Cortex of kidney (tissue), 1 donor: Measurements from ENCODE around the gene NFATC3.

Experiments used
- DNase-seq: peaks from one replicate; lab custom pipeline; 2025; lab: John Stamatoyannopoulos, UW

NFATC3 gene

DNA sequence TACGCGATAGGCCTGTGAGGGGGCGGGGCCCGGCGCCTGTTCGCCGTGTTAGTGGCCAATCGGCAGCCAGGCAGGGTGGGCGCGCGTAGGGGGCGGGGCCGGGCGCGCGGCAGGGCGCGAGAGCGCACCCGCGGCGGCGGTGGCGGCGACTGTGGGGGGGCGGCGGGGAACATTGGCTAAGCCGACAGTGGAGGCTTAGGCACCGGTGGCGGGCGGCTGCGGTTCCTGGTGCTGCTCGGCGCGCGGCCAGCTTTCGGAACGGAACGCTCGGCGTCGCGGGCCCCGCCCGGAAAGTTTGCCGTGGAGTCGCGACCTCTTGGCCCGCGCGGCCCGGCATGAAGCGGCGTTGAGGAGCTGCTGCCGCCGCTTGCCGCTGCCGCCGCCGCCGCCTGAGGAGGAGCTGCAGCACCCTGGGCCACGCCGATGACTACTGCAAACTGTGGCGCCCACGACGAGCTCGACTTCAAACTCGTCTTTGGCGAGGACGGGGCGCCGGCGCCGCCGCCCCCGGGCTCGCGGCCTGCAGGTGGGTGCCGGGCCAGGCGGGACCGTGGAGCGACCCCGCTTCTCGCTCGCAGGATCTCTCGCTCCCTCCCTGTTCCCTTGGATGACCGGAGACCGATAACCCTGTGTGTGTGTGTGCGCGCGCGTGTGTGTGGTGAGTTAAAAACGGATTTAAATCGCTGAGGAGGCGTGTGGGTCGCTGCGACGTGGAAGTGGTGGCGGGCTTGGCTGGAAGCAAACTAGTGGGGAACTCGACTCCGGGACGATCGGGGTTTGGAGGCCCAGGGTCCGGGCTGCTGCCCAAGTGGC, at the start of gene NFATC3:
TSS of gene NFATC3 (plus strand) at position 112 of the 813 bp plus-strand sequence. CDS start at position 424, 312 bp downstream.
- DNase-seq = peak; percentile 72

DNA sequence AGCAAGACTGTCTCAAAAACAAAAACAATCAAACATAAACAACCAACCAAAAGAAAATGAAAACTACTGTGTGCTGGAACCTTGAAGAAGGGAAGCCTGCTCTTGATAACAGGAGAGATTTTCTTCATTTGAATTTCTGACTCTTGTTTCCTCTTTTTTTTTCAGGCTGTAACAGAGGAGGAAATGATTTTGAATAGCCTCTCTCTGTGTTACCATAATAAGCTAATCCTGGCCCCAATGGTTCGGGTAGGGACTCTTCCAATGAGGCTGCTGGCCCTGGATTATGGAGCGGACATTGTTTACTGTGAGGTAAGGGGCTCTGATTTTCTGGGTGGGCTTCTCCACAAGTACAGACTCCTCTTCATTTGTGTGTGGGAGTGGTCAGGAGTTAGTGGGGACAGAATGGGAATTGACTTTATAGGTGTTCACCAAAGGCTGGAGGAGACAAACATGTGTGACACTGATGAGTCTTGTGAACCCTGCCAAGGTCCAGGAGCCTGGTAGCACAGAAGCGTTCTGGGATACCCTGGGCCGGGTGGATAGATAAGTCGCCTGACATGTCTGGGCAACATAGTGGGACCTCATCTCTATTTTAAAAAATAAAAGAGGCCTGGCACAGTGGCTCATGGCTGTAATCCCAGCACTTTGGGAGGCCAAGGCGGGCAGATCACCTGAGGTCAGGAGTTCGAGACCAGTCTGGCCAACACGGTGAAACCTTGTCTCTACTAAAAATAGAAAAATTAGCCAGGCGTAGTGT, 47.2 kb upstream of the NFATC3 start:
- no peak for DNase-seq

DNA sequence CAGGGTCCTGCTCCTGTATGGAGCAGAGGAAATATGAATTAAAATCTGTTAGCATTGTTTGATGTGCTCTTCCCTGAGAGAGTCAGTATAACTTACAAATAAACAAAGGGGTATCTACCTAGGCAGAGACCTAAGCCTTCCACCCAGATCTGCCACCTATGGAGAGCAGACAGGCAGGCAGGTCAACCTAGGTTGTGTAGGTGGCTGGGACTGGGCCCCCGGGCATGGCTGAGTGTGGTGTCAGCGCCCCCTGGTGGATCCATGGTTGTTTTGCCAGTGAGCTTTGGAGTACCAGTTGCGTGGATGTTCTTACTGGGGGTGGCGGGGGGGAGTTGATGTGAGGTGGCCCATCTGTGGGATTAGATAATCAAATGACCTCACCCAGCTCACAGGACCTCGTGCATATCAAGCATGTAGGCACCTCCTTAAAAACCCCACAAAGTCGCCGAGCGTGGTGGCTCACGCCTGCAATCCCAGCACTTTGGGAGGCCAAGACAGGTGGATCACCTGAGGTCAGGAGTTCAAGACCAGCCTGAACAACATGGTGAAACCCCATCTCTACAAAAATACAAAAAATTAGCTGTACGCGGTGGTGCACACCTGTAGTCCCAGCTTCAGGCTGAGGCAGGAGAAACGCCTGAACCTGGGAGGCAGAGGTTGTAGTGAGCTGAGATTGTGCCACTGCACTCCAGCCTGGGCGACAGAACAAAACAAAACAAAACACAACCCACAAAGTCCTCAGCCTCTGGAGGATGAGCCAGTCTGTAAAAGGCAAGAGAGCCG, 44.5 kb upstream of the NFATC3 start:
- DNase-seq = no peak

DNA sequence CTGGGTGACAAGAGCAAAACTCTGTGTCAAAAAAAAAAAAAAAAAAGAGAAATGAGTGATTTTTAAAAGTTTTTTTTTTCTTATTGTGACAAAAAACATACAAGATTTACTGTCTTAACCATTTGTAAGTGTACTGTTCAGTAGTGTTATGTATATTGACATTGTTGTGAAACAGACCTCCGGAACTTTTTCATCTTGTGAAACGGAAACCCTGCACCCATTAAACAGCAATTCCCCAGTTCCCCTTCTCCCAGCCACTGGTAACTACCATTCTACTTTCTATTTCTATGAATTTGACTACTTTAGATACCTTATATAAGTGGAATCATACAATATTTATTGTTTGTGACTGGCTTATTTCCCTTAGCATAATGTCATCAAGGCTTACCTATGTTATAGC, 43.4 kb upstream of the NFATC3 start:
- DNase-seq = no peak

DNA sequence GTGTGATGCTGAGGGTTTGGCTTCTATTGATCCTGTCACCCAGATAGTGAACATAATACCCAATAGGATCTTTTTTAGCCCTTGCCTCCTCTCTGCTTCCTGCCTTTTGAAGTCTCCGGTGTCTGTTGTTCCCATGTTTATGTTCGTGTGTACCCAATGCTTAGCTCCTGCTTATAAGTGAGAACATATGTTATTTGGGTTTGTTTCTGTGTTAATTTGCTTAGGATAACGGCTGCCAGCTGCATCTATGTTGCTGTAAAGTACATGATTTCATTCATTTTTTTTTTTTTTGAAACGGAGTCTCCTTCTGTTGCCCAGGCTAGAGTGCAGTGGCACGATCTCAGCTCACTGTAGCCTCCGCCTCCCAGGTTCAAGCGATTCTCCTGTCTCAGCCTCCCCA, 39.1 kb upstream of the NFATC3 start:
- DNase-seq = no peak

DNA sequence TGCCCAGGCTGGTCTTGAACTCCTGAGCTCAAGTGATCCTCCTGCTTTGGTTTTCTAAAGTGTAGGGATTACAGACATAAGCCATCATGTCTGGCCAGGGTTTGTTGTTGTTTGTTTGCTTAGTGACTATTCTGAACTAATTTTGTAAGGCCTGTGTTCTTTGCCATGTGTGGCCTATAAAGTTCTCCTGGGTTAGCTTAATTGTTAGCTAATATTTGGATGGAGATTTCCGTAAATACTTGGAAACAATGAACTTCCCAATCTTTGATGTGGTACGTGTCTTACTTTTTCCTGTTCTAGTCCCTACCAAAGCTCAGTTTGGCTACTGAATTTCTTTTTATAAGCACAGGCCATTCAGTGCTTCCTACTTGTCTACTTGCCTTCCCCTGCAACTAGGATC, 37.2 kb upstream of the NFATC3 start:
- no peak for DNase-seq

DNA sequence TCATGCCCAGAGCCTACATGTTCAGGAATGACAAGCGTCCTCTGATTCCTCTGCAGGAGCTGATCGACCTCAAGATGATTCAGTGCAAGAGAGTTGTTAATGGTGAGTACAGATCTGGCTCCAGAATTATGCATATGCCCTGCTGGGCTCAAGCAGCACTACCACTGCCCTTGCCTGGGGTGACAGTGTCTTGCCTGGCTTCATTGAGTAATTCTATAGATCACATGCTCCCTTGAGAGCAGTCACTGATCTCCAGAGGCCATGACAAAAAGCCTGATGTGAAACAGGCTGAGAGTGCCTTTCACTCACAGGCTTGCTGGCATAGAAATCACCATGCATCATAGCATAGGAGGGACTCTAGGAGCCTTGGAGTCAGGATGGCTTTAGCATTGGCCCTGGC, 35.7 kb upstream of the NFATC3 start:
- no peak for DNase-seq

DNA sequence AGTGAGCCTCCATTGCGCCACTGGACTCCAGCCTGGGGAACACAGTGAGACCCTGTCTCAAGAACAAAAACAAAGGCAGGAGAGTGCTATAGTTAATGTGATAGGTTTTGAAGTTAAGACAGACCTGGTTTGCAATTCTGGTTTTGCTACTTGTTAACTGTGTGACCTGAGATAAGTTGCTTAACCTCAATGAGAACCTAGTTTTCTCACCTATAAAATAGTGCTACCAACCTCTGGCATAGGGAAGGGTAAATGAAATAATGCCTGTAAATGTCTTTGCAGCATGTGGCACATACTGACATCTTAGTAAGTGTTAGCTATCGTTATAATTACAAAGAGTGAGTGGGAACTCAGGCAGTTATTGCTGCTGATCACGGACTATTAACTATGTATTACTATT, 29.8 kb upstream of the NFATC3 start:
- no peak for DNase-seq

DNA sequence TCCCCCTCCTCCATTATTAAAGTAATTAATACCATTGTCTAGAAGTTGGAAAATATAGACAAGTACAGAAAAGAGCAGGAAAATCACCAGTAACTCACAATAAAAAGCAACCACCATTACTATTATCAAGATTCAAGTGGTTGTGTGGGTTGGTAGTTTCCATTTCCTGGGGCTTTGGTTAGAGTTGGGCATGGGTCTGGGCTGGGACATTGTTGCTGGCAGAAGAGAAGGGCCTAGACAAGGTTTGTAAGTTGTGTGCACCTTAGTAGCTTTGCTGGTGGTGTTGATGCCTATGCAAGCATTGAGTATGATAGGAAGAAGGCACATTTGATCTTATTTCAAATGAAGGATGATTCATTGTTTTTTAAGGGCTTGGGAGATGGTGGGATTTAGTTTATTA, 25.4 kb upstream of the NFATC3 start:
- no peak for DNase-seq

DNA sequence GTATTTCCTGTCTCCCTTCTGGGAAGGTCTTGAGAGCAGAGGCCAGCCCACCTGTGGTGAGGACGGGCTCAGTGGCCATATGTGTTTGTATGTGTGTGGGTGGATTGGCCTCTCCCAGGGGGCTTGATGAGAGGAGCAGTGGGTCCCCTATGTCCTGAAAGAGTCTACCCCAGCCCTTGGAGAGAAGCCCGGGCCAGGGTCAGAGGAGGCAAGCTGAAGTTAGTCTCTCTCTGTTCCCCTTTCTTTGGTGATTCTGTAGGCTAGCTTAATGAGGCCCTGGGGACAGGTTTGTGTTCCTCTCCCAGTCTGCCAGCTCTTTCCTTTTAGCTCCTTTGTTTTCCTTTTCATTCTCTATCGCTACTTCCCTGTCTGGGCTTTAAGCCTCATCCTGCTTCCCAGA, 23.8 kb upstream of the NFATC3 start:
- no peak for DNase-seq

DNA sequence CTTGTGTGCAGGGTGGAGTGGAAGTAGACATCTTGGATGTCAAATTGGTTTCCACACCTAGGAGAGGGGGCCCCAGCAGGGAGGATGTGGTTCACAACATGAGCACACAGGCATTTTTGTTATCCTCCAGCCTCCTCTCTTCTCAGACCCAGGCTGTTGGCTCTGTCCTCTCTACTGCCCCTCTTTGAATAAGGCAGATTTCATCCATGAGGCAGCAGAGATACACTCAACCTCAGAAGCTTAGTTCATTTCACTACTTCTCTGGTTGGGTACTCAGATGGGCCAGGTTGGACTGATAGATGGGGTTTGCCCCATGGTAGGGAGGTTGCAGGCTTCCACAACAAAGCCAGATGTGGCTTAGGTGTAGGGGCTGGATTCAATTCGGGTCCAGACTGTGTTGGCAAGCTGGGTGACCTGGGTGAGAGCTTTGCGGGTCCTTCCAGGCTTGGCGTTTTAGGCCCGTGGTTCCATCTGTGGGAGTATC, 22.2 kb upstream of the NFATC3 start:
- DNase-seq = no peak

DNA sequence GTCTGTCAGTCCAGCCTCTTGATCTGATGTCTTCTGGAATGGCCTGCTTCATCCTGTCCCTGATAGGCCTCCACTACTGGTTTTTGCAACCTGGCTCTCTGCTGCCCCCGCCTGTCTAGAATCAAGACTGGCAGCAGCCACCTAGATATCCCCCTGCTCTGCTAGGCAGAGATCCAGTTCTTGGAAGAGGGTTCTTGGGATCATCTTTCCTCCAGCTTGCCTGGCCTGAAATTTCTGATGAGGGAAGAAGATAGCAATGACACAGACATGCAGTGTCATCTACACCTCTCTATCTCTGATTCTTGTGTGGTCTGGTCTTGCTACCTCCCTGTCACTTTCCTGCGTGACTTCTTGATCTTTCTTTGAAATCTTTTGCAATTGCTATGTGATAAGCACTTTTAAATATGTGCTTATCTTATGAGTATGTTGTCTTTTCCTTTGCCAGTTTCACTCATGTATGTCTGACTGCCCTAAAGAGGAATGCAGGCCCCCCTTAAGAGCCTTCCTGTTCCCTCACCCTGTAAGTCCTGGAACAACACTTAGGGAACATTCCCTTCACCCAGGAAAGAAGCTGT, 20.3 kb upstream of the NFATC3 start:
- no peak for DNase-seq

DNA sequence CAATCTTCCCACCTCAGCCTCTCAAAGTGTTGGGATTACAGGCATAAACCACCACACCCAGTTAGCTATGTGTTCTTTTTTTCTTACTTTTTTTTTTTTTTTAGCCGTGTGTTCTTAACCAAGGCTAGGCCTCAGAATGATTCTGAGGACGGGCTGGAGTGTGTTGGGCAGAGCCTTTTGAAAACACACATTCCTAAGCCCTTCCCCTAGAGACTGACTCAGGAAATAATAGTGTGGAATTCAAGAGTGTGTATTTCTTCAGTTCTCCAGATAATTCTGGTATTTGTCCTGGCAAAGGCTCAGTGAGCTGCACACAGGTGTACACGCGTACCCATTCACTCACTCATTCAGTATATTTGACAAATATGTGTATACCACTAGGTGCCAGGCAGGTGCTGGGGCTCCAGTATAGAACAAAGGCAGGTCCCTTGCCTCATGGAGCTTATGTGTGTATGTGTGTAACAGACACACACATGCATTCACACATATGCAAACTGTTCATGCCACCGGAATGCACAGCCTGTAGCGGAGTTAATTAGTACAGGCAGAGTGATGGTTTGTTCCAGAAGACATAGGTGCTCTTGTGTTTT, 19.4 kb upstream of the NFATC3 start:
- DNase-seq = no peak

DNA sequence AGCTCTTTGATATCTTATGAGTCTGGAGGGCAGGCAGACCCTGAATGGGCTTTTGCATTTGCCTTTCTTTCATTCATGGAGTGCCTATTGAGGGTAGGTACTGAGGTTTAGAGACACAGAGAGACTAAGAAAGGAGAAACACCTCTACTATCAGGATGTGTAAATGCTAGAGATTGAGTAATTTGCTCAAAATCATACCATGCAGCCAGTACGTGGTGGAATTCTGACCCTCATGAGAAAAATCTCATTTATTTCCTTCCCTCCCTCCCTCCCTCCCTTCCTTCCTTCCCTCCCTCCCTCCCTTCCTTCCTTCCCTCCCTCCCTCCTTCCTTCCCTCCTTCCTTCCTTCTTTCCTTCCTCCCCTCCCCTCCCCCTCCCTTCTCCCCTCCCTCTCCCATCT, 18.4 kb upstream of the NFATC3 start:
- DNase-seq = no peak

DNA sequence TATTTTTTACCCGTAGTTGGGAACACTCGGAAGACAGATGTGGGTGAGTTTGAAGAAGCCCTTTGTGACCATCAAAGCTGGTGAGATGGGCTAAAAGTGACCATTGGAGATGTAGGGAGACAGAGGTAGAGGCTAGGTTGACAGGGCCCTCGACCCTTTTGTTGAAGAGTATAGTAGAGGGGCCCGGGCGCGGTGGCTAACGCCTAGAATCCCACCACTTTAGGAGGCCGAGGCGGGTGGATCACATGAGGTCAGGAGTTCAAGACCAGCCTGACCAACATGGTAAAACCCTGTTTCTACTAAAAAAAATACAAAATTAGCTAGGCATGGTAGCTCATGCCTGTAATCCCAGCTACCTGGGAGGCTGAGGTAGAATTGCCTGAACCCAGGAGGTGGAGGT, 16.2 kb upstream of the NFATC3 start:
- no peak for DNase-seq

DNA sequence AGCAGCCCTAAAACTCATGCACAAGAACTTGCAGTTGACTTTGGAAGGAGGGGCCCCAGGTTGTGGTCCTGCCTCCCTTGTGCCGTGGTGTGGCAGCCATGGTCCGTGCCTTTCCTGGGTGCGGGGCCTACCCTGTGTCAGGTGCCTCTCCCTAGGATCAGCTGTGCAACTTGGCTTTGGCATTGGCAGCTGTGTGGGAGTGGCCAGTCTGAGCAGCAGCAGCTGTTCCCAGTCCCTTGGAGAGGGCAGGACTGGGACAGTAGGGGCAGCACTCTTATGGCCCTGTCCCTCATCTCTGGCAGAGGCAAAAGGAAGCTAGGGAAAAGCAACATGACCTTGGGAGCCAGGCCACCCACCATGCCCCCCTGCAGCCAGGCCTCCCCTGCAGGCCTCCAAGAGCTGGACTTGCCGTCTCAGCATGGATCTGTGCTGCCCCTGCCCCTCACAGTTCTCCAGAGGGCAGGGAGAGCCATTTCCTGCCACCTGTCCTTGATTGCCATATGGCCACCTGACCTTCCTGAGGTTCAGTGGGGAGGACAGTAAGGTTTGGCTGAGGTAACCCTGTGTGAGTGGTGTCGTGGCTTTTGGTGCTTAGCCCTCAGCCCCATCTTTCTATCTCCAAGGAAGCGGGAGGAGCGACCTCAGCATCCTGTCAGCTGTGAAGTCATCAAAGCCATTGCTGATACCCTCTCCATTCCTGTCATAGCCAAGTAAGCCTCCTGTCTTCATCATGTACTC, 15.5 kb upstream of the NFATC3 start:
- DNase-seq = no peak

DNA sequence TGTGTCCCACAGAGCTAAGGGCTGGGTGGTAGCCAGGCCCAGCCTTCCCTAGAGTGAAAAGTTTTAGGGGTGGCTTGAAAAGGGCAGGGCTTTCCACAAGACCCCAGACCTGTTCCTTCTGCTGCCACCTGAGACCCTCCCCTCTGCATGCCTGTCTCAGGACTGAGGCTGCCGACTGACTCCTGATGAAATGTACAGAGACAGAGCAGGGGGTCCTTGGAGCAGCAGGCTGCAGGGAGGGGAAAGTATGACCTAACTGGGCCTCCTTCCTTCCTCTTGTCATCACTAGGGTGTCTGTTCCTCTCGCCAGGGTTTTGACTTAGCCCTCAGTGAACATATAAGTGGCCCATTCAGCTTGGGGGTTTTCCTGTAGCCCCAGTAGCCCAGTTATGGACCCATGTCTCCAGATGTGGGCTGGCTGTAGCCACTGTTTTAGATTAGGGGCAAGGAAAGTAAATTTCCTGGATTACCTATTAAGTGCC, 14.9 kb upstream of the NFATC3 start:
- DNase-seq = no peak

DNA sequence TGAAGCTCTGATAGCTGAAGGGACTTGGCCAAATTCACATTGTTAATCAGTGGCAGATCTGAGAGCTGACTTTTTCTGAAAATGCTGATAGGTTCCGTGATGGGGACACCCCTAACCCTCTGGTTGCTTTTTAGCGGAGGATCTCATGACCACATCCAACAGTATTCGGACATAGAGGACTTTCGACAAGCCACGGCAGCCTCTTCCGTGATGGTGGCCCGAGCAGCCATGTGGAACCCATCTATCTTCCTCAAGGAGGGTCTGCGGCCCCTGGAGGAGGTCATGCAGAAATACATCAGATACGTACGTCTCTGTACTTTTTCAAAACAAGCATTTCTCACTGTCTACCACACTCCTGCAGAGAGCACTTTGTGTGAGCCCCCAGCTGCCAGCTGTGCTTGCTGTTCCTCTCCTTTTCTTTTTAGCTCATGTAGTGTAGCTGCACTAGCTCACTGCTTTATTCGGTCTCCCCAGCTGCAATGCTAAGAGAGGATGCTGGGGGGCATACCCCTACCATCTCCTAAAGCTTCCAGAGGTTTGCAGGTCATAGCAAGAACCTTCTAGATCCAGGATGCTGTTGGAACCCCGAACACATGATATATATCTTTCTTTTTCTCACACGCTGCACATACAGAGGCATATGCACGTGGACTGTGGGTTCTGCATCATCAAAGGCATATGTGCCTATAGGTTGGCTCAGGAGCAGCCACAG, 14.2 kb upstream of the NFATC3 start:
- no peak for DNase-seq

DNA sequence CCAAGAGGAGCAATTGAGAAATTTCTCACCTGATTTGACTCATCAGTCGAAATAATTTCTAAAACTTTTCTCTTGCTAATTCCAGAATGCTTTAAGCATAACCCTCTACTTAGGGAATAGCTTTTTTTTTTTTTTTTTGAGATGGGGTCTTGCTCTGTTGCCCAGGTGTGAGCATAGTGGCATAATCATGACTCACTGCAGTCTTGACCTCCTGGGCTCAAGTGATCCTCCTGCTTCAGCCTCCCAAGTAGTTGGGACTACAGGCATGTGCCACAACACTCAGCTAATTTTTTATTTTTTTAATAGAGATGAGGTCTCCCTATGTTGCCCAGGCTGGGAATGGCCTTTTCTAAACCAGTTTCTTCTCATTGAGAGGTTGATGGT, 13.7 kb upstream of the NFATC3 start:
- no peak for DNase-seq

DNA sequence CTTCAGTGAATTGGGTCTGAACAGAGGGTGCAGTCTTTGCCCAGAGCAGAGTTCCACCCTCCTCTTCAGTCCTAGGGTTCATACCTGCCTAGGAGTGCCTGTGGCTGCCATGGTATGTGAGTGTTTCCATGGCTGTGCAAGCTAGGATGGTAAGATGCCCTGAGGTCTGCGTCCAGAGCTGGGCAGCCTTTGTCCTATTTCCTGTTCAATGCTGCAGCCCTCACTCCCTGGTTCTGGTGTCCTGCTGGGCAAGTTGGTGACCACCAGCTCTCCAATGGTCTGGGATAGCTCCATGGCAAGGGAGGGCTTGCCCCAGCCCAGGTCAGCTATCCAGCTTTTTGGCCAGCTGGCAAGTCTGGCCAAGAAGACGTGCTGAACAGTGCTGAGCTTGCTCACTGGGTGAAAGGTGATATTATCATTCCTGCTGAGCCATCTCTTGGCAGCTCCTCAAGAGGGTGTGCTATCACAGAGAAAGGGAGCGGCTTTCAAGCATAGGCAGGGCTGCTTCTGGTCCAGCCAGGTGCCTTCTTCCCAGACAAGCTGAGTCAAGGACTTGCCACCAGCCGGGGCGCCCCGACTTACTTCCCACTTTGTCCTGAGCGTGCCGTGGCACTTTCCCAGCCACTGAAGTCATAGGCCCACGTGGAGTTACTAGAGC, 13.0 kb upstream of the NFATC3 start:
- no peak for DNase-seq
